LNCaP clone FGC (cell line): ENCODE measurements around the gene KLF15.
"Not testable (repeated sequence)": the region's sequence is repeated elsewhere in the genome, so short reads cannot be mapped to it uniquely, and the experiment has no call there.

Experiments used
- DNase-seq: peaks from one replicate; pipeline ENCODE4 v3.0.0-alpha.2; 2011; ENCODE audit warnings: low read depth
- H3K4me3 ChIP-seq: 2 replicates; pipeline ENCODE4 v1.5.1; 2011; ENCODE audit warnings: mild to moderate bottlenecking, low read depth, low read length, control low read depth
- TF ChIP-seq, protein P1 (sequence below): IDR thresholded peaks from 2 replicates; pipeline ENCODE4 v1.5.1; 2012; ENCODE audit warnings: mild to moderate bottlenecking; ENCODE audit not compliant: control insufficient read depth, insufficient read depth; ENCODE audit errors: extremely low read depth

Gene KLF15

DNA sequence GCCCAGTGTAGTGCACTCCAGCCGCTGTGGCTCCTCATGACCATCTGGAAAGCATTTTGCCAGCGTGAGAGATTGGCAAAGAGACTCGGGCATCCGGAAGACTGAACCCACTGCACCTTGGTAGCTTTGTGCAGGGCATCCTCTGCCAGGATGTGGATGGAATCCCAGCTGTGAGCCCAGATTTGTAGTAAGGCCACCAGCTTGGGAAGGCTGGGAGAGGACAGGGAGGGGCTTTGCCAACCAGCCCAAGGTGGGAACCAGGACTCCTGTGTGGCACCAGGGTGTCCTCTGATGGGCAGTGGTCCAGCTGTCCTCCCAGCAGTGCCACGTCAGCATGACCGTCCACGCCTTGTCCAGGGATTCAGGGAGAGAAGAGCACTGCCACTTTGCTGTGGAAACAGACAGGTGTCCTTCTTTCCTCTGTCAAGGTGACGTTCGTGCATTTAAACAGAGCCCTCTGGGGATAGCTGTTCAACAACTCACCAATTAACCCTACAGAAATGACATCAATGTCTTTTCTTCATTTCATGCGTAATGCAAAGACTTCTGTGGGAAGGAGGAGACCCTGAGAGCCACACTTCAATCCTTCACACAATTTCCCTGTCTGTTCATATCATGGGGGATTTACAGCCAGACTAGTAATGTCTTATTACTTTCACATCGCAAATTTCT is 19.1 kb downstream of the KLF15 start:
- no peak for DNase-seq
- H3K4me3 ChIP-seq: no peak overlapping the region
- TF ChIP-seq, protein P1, sequence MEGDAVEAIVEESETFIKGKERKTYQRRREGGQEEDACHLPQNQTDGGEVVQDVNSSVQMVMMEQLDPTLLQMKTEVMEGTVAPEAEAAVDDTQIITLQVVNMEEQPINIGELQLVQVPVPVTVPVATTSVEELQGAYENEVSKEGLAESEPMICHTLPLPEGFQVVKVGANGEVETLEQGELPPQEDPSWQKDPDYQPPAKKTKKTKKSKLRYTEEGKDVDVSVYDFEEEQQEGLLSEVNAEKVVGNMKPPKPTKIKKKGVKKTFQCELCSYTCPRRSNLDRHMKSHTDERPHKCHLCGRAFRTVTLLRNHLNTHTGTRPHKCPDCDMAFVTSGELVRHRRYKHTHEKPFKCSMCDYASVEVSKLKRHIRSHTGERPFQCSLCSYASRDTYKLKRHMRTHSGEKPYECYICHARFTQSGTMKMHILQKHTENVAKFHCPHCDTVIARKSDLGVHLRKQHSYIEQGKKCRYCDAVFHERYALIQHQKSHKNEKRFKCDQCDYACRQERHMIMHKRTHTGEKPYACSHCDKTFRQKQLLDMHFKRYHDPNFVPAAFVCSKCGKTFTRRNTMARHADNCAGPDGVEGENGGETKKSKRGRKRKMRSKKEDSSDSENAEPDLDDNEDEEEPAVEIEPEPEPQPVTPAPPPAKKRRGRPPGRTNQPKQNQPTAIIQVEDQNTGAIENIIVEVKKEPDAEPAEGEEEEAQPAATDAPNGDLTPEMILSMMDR: no peak

DNA sequence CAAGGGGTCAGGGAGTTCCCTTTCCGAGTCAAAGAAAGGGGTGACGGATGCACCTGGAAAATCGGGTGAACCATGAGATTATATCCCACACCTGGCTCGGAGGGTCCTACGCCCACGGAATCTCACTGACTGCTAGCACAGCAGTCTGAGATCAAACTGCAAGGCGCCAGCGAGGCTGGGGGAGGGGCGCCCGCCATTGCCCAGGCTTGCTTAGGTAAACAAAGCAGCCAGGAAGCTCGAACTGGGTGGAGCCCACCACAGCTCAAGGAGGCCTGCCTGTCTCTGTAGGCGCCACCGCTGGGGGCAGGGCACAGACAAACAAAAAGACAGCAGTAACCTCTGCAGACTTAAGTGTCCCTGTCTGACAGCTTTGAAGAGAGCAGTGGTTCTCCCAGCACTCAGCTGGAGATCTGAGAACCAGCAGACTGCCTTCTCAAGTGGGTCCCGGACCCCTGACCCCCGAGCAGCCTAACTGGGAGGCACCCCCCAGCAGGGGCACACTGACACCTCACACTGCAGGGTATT is 25.3 kb downstream of the KLF15 start:
- not testable (repeated sequence) for H3K4me3 ChIP-seq, DNase-seq

- DNase-seq: no peak
- no peak overlapping the region for H3K4me3 ChIP-seq
- TF ChIP-seq, protein P1: no peak
Observed at GRCh38 chr3:126329927-126330725, 27.1 kb downstream of the KLF15 start.

DNA sequence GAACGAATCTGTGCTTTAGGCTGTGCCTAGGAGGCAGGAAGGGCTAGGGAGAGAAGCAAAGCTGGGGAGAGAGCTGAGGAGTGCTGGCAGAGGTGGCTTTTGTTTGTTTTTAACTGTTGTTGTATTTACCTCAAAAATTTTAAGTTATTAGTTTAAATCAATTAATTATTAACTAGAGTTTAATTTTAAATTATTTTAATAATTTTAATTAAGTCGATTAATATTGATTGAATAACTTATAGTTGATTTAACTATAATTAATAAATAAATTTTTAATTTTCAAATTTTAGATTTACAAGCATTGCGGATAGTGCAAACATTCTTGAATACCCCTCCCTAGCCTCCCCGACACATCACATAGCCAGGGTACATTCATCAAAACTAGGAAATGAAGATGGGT is 30.6 kb downstream of the KLF15 start:
- TF ChIP-seq, protein P1: no peak
- DNase-seq: no peak
- H3K4me3 ChIP-seq: no peak overlapping the region

DNA sequence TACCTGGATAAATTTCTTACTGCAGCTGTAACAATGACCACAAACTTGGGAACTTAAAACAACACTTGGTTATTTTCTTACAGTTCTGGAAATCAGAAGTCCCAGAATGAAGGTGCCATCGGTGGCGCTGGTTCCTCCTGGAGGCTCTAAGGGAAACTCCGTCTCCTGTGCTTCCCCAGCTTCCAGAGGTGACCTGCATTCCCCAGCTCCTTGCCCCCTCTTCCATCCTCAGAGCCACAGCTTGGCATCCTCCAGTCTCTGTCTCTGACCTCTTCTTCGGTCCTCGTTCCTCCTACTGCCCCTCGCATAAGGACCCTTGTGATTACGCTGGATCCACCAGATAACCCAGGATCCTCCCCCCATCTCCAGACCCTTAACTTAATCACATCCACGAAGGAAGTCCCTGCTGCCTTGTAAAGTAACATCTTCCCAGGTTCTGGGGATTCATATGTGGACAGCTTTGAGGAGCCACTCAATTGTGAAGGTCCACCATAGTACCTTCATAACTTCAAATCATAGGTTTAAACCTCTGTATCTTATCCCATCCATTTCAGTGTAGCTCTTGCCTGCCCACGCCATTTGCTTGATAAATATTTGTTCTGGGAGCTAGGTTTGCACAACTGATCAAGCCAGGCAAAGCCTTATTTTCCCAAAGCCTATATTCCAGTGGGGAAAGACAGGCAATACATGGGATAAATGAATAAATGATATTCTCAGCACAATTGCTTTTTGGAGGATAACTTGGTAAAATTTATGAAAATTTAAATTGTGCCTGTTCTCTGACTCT is 34.8 kb downstream of the KLF15 start:
- no peak for DNase-seq
- TF ChIP-seq, protein P1: no peak
- H3K4me3 ChIP-seq: no peak overlapping the region

- TF ChIP-seq, protein P1: no peak
- no peak overlapping the region for H3K4me3 ChIP-seq
- no peak for DNase-seq
Observed at GRCh38 chr3:126321490-126321889, 35.7 kb downstream of the KLF15 start.
